Fibroblast of the conjunctiva (primary cell): ENCODE data around the gene OR3A3.

Experiments
- DNase-seq: peaks from one replicate; pipeline ENCODE4 v3.0.0-alpha.2; 2010; ENCODE audit warnings: low read depth

The OR3A3 gene

GRCh38 chr17:3472137-3472536 lies 61.0 kb downstream of the OR3A3 start:
- DNase-seq, result no peak
